CD14-positive monocyte (primary cell): ENCODE data around the gene MED12L. TPM values are rescaled to one million over a fixed set of nuclear protein-coding genes. Genes with fewer than 3 reads are reported as not detected.
A peak's percentile ranks its signal among the peaks of the same experiment; 100 is the strongest.

Experiments
- DNase-seq, 3 donors: peaks; one replicate each; pipeline ENCODE4 v3.0.0-alpha.2; 2011 to 2022
- H2AFZ ChIP-seq: 2 replicates; pipeline ENCODE4 v1.6.0; 2012; ENCODE audit warnings: mild to moderate bottlenecking, low read depth, low read length, inconsistent platforms; ENCODE audit not compliant: insufficient read depth, poor library complexity, severe bottlenecking
- H3K27ac ChIP-seq, 2 donors: 1 replicate in 1 of 2; 2 replicates in 1 of 2; pipeline ENCODE4 v1.5.1; 2012 to 2013; ENCODE audit warnings: low read length in 2 of 2, control low read depth in 1 of 2, inconsistent platforms in 1 of 2, low read depth in 1 of 2, mild to moderate bottlenecking in 1 of 2
- H3K27me3 ChIP-seq, 2 donors: one replicate each; pipeline versions ENCODE4 v1.6.0 to v1.6.1; 2011 to 2013; ENCODE audit warnings: low read length in 2 of 2; ENCODE audit not compliant: control insufficient read depth in 2 of 2, insufficient read depth in 2 of 2
- H3K36me3 ChIP-seq, 2 donors: replicated peaks in 1 of 2; 1 replicate in 1 of 2; 2 replicates in 1 of 2; pipeline versions ENCODE4 v1.5.1 to v1.6.1; 2012 to 2013; ENCODE audit warnings: low read length in 2 of 2, control low read depth in 1 of 2, inconsistent platforms in 1 of 2, mild to moderate bottlenecking in 1 of 2; ENCODE audit not compliant: insufficient read depth in 2 of 2, control insufficient read depth in 1 of 2
- H3K4me1 ChIP-seq, 2 donors: 1 replicate in 1 of 2; 2 replicates in 1 of 2; pipeline versions ENCODE4 v1.5.1 to v1.6.1; 2012 to 2013; ENCODE audit warnings: low read length in 2 of 2, control low read depth in 1 of 2, inconsistent platforms in 1 of 2, mild to moderate bottlenecking in 1 of 2, moderate library complexity in 1 of 2; ENCODE audit not compliant: insufficient read depth in 2 of 2, control insufficient read depth in 1 of 2
- H3K4me2 ChIP-seq: replicated peaks from 2 replicates; pipeline ENCODE3; 2012; ENCODE audit warnings: low read length, moderate library complexity, mild to moderate bottlenecking; ENCODE audit not compliant: poor library complexity, severe bottlenecking; ENCODE audit errors: extremely low read depth
- H3K4me3 ChIP-seq, 3 experiments: fragments of 200-600 bp in 1 of 3; sonication (generic) in 1 of 3; replicated peaks in 1 of 3; 1 replicate in 2 of 3; 2 replicates in 1 of 3; pipeline ENCODE4 v1.5.1; 2011 to 2013; ENCODE audit warnings: low read length in 3 of 3, mild to moderate bottlenecking in 3 of 3, control low read depth in 2 of 3, low read depth in 2 of 3, inconsistent platforms in 1 of 3, moderate library complexity in 1 of 3
- H3K79me2 ChIP-seq: 2 replicates; pipeline ENCODE4 v1.6.0; 2012; ENCODE audit warnings: mild to moderate bottlenecking, control low read depth, inconsistent platforms, low read length, moderate library complexity; ENCODE audit not compliant: insufficient read depth
- H3K9ac ChIP-seq: 2 replicates; pipeline ENCODE4 v1.6.0; 2017; ENCODE audit warnings: low read length, mild to moderate bottlenecking; ENCODE audit not compliant: insufficient read depth, poor library complexity, severe bottlenecking
- H3K9me3 ChIP-seq, 2 donors: replicated peaks in 1 of 2; 1 replicate in 1 of 2; 2 replicates in 1 of 2; pipeline versions ENCODE4 v1.5.1 to v1.6.1; 2012 to 2013; ENCODE audit warnings: low read length in 2 of 2, control low read depth in 1 of 2; ENCODE audit not compliant: control insufficient read depth in 1 of 2, insufficient read depth in 1 of 2
- H4K20me1 ChIP-seq: 2 replicates; pipeline ENCODE4 v1.6.0; 2012; ENCODE audit warnings: mild to moderate bottlenecking, low read length, control low read depth, moderate library complexity; ENCODE audit not compliant: insufficient read depth
- H3K27ac Mint-ChIP-seq, 7 donors: one replicate each; pipeline ENCODE4 v1.8.0; 2020; ENCODE audit warnings: mild to moderate bottlenecking in 7 of 7, mixed read lengths in 7 of 7, moderate library complexity in 6 of 7, inconsistent platforms in 2 of 7
- H3K27me3 Mint-ChIP-seq, 3 donors: one replicate each; pipeline ENCODE4 v1.8.0; 2021 to 2022; ENCODE audit warnings: low read depth in 3 of 3, mild to moderate bottlenecking in 3 of 3, mixed read lengths in 3 of 3, moderate library complexity in 3 of 3, inconsistent platforms in 1 of 3
- H3K36me3 Mint-ChIP-seq, 2 donors: one replicate each; pipeline ENCODE4 v1.8.0; 2020; ENCODE audit warnings: mixed read lengths in 2 of 2, inconsistent platforms in 1 of 2, mild to moderate bottlenecking in 1 of 2
- H3K4me1 Mint-ChIP-seq: one replicate; pipeline ENCODE4 v1.8.0; 2020; ENCODE audit warnings: mild to moderate bottlenecking, mixed read lengths
- H3K4me3 Mint-ChIP-seq, 2 donors: one replicate each; pipeline ENCODE4 v1.8.0; 2020; ENCODE audit warnings: mild to moderate bottlenecking in 2 of 2, mixed read lengths in 2 of 2, moderate library complexity in 1 of 2
- H3K9me3 Mint-ChIP-seq, 7 donors: one replicate each; pipeline ENCODE4 v1.8.0; 2020 to 2022; ENCODE audit warnings: mixed read lengths in 7 of 7, mild to moderate bottlenecking in 6 of 7, moderate library complexity in 6 of 7, inconsistent platforms in 2 of 7
- WGBS: methylation state at CpG from one replicate; pipeline ENCODE4 v1.1.5; 2013; ENCODE audit warnings: missing lambda C conversion rate; ENCODE audit not compliant: insufficient coverage; 5-methylcytosine and 5-hydroxymethylcytosine counted together
- intact Hi-C, 2 donors: fragments of 100-400 bp; cut with micrococcal nuclease; formaldehyde crosslinking; loops; one replicate each; pipeline versions ENCODE4 v1.15.0 to v1.15.1; 2023
- polyA plus RNA-seq, 3 donors: library from polyadenylated mRNA; depleted of rRNA in 1 of 3; unstranded in 2 of 3; stranded (reverse) in 1 of 3; fragments of 300-500 nt in 2 of 3; fragments of >200 nt in 1 of 3; fragmentation: Illumina TruSeq in 2 of 3; gene quantifications; 1 replicate in 2 of 3; 2 replicates in 1 of 3; pipeline ENCODE4 v1.2.3, GENCODE V29; 2012 to 2021
- TF ChIP-seq, protein P1 (sequence below): fragments of 200-600 bp; IDR thresholded peaks from one replicate; pipeline ENCODE4 v1.8.0; 2022; ENCODE audit warnings: antibody characterized with exemption, mild to moderate bottlenecking

Gene MED12L
- polyA plus RNA-seq, 3 donors, result 0.12 to 0.29 TPM; not detected in 1

DNA sequence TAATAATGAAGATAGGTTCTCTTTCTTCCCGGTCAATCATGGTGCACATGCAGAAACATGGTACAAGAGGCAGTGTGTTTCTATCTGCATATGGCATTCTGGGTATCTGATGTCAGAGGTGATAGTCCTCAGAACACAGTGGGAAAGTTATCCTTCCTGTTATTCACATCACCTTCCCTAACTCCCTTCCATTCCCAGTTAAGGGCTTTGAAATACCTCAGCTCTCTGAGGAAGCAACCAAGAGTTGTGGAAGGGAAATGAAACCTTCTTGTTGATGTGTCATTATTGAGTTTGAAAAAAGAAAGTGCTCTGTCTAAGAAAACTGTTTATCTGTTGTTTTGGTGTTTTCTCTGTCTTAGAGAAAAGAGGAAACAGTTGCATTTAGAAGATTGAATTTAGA, 265.8 kb downstream of the MED12L start:
- H3K79me2 ChIP-seq, result peaks cover 4% of the 10 kb centered on the region
- peak overlapping the region; percentile 30 to 96 (median 88) for H3K27ac Mint-ChIP-seq
- H3K27ac ChIP-seq, result peak overlapping the region in 1 of 2 donors; percentile 77
- WGBS, result no CpG with 5 or more reads among the region's 1 CpG
- H3K4me2 ChIP-seq, result peak overlapping the region; percentile 76
- no peaks in the 10 kb centered on the region for H4K20me1 ChIP-seq
- H3K36me3 Mint-ChIP-seq, result no peaks in the 10 kb centered on the region
- peak overlapping the region; percentile 58 to 76 for H3K4me3 Mint-ChIP-seq
- H3K36me3 ChIP-seq, result no peaks in the 10 kb centered on the region
- no peaks in the 10 kb centered on the region for H3K9me3 Mint-ChIP-seq
- no peaks in the 10 kb centered on the region for H3K9me3 ChIP-seq
- no peaks in the 10 kb centered on the region for H3K27me3 Mint-ChIP-seq
- no peaks in the 10 kb centered on the region for H3K27me3 ChIP-seq
- H3K4me3 ChIP-seq, result peak overlapping the region; percentile 8 to 67 (median 29)
- intact Hi-C loops, result no loop called here
- peaks cover 73 to 81% of the 10 kb centered on the region in 2 donors for H3K4me1 ChIP-seq
- peak overlapping the region; percentile 0 for H3K9ac ChIP-seq
- TF ChIP-seq, protein P1, sequence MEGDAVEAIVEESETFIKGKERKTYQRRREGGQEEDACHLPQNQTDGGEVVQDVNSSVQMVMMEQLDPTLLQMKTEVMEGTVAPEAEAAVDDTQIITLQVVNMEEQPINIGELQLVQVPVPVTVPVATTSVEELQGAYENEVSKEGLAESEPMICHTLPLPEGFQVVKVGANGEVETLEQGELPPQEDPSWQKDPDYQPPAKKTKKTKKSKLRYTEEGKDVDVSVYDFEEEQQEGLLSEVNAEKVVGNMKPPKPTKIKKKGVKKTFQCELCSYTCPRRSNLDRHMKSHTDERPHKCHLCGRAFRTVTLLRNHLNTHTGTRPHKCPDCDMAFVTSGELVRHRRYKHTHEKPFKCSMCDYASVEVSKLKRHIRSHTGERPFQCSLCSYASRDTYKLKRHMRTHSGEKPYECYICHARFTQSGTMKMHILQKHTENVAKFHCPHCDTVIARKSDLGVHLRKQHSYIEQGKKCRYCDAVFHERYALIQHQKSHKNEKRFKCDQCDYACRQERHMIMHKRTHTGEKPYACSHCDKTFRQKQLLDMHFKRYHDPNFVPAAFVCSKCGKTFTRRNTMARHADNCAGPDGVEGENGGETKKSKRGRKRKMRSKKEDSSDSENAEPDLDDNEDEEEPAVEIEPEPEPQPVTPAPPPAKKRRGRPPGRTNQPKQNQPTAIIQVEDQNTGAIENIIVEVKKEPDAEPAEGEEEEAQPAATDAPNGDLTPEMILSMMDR, result no peak
- peaks cover 65% of the 10 kb centered on the region for H3K4me1 Mint-ChIP-seq
- peak; percentile 40 to 83 (median 76) for DNase-seq
- no peak overlapping the region for H2AFZ ChIP-seq

DNA sequence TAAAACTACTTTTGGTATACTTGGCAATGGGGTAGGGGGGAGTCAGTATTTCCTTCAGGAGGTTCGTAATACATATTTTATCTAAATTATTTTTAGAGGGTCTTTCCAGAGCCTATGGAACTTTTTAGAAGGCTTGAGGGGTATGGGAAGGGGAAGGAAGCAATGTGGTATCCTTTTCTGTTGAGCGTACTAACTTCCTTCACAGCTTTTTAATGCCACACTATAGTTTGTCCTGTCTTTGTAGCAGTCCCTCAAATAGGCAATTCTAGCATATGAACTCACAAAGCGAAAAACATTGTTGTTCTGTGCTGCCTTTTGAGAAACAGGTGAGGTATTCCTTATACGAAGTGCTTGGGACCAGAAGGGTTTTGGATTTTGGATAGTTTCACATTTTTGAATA, 266.2 kb downstream of the MED12L start:
- H2AFZ ChIP-seq, result no peak overlapping the region
- Mint-ChIP-seq H3K9me3 (no peaks in the 10 kb centered on the region), H3K27me3 (no peaks in the 10 kb centered on the region), H3K36me3 (no peaks in the 10 kb centered on the region), H3K4me1 (peaks cover 64% of the 10 kb centered on the region), H3K4me3 (peak overlapping the region; percentile 58 to 76), H3K27ac (peak overlapping the region; percentile 30 to 96 (median 88))
- no peaks in the 10 kb centered on the region for H3K9me3 ChIP-seq
- H3K4me3 ChIP-seq, result peak overlapping the region; percentile 8 to 67 (median 29)
- H3K36me3 ChIP-seq, result no peaks in the 10 kb centered on the region
- TF ChIP-seq, protein P1, result no peak
- no peaks in the 10 kb centered on the region for H4K20me1 ChIP-seq
- peak overlapping the region; percentile 76 for H3K4me2 ChIP-seq
- H3K27ac ChIP-seq, result peak overlapping the region in 1 of 2 donors; percentile 77
- H3K27me3 ChIP-seq, result no peaks in the 10 kb centered on the region
- intact Hi-C loops, result no loop called here
- no CpG with 5 or more reads among the region's 4 CpGs for WGBS
- peaks cover 72 to 81% of the 10 kb centered on the region in 2 donors for H3K4me1 ChIP-seq
- H3K79me2 ChIP-seq, result peaks cover 4% of the 10 kb centered on the region
- H3K9ac ChIP-seq, result peak overlapping the region; percentile 0
- DNase-seq, result peak in 2 of 3 donors; percentile 37 to 44
